SK-N-SH (cell line): Measurements from ENCODE around the gene PLCB1. TPM values are rescaled to one million over a fixed set of nuclear protein-coding genes. Genes with fewer than 3 reads are reported as not detected.

Experiments used
- CTCF ChIA-PET: fragments of 300-600, 350-600 bp; formaldehyde crosslinking; extraction: SDS; loops from one replicate; lab custom pipeline; 2021; lab: Yijun Ruan, JAX
- POLR2A ChIA-PET: fragments of 350-600 bp; sonication (Branson Sonifier 250); formaldehyde crosslinking; extraction: SDS; loops from one replicate; lab custom pipeline; 2020; ENCODE audit warnings: antibody characterized with exemption, inconsistent platforms; lab: Yijun Ruan, JAX
- DNase-seq: peaks from one replicate; pipeline ENCODE4 v3.0.0; 2012
- H2AFZ ChIP-seq: fragments of 200-600 bp; sonication (generic); 2 replicates; pipeline ENCODE4 v1.8.1; 2016; ENCODE audit warnings: antibody characterized with exemption, mild to moderate bottlenecking, low read depth
- H3F3A ChIP-seq: fragments of 200-600 bp; sonication (generic); replicated peaks from 2 replicates; pipeline ENCODE3; 2016; ENCODE audit warnings: antibody characterized with exemption, mild to moderate bottlenecking; ENCODE audit not compliant: insufficient read depth
- H3K27ac ChIP-seq, 2 experiments: fragments of 200-500 bp in 1 of 2; fragments of 200-600 bp in 1 of 2; sonication (Bioruptor generic) in 1 of 2; sonication (generic), shearing (Covaris generic) in 1 of 2; 2 replicates each; pipeline versions ENCODE4 v1.5.1 to v1.6.1; 2014 to 2016; ENCODE audit warnings: low read depth in 2 of 2, inconsistent platforms in 1 of 2, low read length in 1 of 2, mild to moderate bottlenecking in 1 of 2, mixed read lengths in 1 of 2
- H3K27me3 ChIP-seq: fragments of 200-600 bp; sonication (generic), shearing (Covaris generic); 2 replicates; pipeline ENCODE4 v1.6.1; 2016; ENCODE audit warnings: mixed run types; ENCODE audit not compliant: insufficient read depth
- H3K36me3 ChIP-seq, 2 experiments: fragments of 200-500 bp in 1 of 2; fragments of 200-600 bp in 1 of 2; sonication (Bioruptor generic) in 1 of 2; sonication (generic) in 1 of 2; replicated peaks in 1 of 2; 2 replicates each; pipeline versions ENCODE3 to v1.5.1; 2014 to 2016; ENCODE audit warnings: low read length in 1 of 2, mild to moderate bottlenecking in 1 of 2; ENCODE audit not compliant: insufficient read depth in 2 of 2, control insufficient read depth in 1 of 2
- H3K4me1 ChIP-seq, 2 experiments: fragments of 200-500 bp in 1 of 2; fragments of 200-600 bp in 1 of 2; sonication (Bioruptor generic) in 1 of 2; sonication (generic), shearing (Covaris generic) in 1 of 2; 2 replicates each; pipeline versions ENCODE4 v1.5.1 to v1.6.1; 2014 to 2016; ENCODE audit warnings: low read depth in 1 of 2, low read length in 1 of 2, mixed run types in 1 of 2; ENCODE audit not compliant: insufficient read depth in 2 of 2, control insufficient read depth in 1 of 2
- H3K4me2 ChIP-seq: fragments of 200-600 bp; sonication (generic), shearing (Covaris generic); 2 replicates; pipeline ENCODE4 v1.6.1; 2017; ENCODE audit warnings: mixed run types
- H3K4me3 ChIP-seq, 2 experiments: fragments of 200-500 bp in 1 of 2; fragments of 200-600 bp in 1 of 2; sonication (Bioruptor generic) in 1 of 2; sonication (generic), shearing (Covaris generic) in 1 of 2; 2 replicates each; pipeline versions ENCODE4 v1.5.1 to v1.8.1; 2014 to 2016; ENCODE audit warnings: low read depth in 2 of 2, inconsistent platforms in 1 of 2, low read length in 1 of 2, mild to moderate bottlenecking in 1 of 2, mixed read lengths in 1 of 2, moderate library complexity in 1 of 2
- H3K79me2 ChIP-seq: fragments of 200-600 bp; sonication (generic); 2 replicates; pipeline ENCODE4 v1.8.1; 2017; ENCODE audit warnings: mild to moderate bottlenecking; ENCODE audit not compliant: insufficient read depth
- H3K9ac ChIP-seq: fragments of 200-600 bp; sonication (generic); 2 replicates; pipeline ENCODE4 v1.6.1; 2017; ENCODE audit warnings: mixed run types
- H3K9me2 ChIP-seq: fragments of 200-600 bp; sonication (generic); 2 replicates; pipeline ENCODE4 v1.6.1; 2017; ENCODE audit warnings: mixed run types
- H3K9me3 ChIP-seq: fragments of 200-600 bp; sonication (generic); 2 replicates; pipeline ENCODE4 v1.6.1; 2017; ENCODE audit warnings: mixed run types, mild to moderate bottlenecking, moderate library complexity
- H4K20me1 ChIP-seq: fragments of 200-600 bp; sonication (generic); 2 replicates; pipeline ENCODE4 v1.6.1; 2017; ENCODE audit warnings: mild to moderate bottlenecking, mixed run types; ENCODE audit not compliant: insufficient read depth
- CHD2 ChIP-seq: fragments of 150-350 bp; IDR thresholded peaks from 2 replicates; pipeline ENCODE4 v1.6.1; 2018; ENCODE audit warnings: low read length; ENCODE audit not compliant: partially characterized antibody
- EP300 ChIP-seq, 2 experiments: IDR thresholded peaks; 2 replicates each; pipeline versions ENCODE4 v1.4.0 to v1.6.1; 2012; ENCODE audit warnings: borderline replicate concordance in 1 of 2, low read depth in 1 of 2, low read length in 1 of 2
- EZH2phosphoT487 ChIP-seq: fragments of 200-600 bp; sonication (generic); IDR thresholded peaks from 2 replicates; pipeline ENCODE4 v1.6.1; 2017; ENCODE audit warnings: low read depth, mixed run types, mild to moderate bottlenecking, antibody characterized with exemption, moderate library complexity, borderline replicate concordance
- FOSL2 ChIP-seq: IDR thresholded peaks from 2 replicates; pipeline ENCODE4 v1.4.0; 2012; ENCODE audit warnings: low read depth, mild to moderate bottlenecking, moderate library complexity, borderline replicate concordance
- FOXJ3 ChIP-seq: sonication (generic); formaldehyde crosslinking; IDR thresholded peaks from 2 replicates; pipeline ENCODE4 v1.5.1; 2020; ENCODE audit warnings: mild to moderate bottlenecking, missing genetic modification reagents
- FOXM1 ChIP-seq: IDR thresholded peaks from 2 replicates; pipeline ENCODE4 v1.4.0; 2012; ENCODE audit warnings: low read depth, mild to moderate bottlenecking
- GABPA ChIP-seq: IDR thresholded peaks from 2 replicates; pipeline ENCODE4 v1.4.0; 2012; ENCODE audit warnings: low read depth, mild to moderate bottlenecking
- JUND ChIP-seq: IDR thresholded peaks from 2 replicates; pipeline ENCODE4 v1.4.0; 2012
- RCOR1 ChIP-seq: fragments of 150-350 bp; IDR thresholded peaks from 2 replicates; pipeline ENCODE4 v1.6.1; 2017; ENCODE audit warnings: antibody characterized with exemption, low read length
- RXRA ChIP-seq: IDR thresholded peaks from 2 replicates; pipeline ENCODE4 v1.4.0; 2012; ENCODE audit warnings: low read depth, mild to moderate bottlenecking, borderline replicate concordance
- SMC3 ChIP-seq: IDR thresholded peaks from 2 replicates; pipeline ENCODE4 v1.6.1; 2012; ENCODE audit warnings: low read depth, low read length, improper control_type of control experiment
- WGBS: methylation state at CpG from one replicate; pipeline ENCODE4 v1.1.6; 2017; ENCODE audit warnings: low lambda C conversion rate; 5-methylcytosine and 5-hydroxymethylcytosine counted together
- polyA plus RNA-seq, 3 experiments: library from polyadenylated mRNA; depleted of rRNA; stranded (reverse); fragments of >200 nt; gene quantifications; 2 replicates each; pipeline ENCODE4 v1.2.3, GENCODE V29; 2012
- TF ChIP-seq, protein P1 (sequence below): fragments of 200-600 bp; sonication (generic); IDR thresholded peaks from 2 replicates; pipeline ENCODE4 v1.6.1; 2017; ENCODE audit warnings: antibody characterized with exemption, mild to moderate bottlenecking, moderate library complexity
- TF ChIP-seq, protein P2 (sequence below): IDR thresholded peaks from 2 replicates; pipeline ENCODE4 v1.6.1; 2012; ENCODE audit warnings: mild to moderate bottlenecking, low read depth, low read length, moderate library complexity
- TF ChIP-seq, protein P3 (sequence below): IDR thresholded peaks from 2 replicates; pipeline ENCODE4; 2012
- TF ChIP-seq, protein P4 (sequence below): IDR thresholded peaks from 2 replicates; pipeline ENCODE4 v1.4.0; 2012; ENCODE audit warnings: low read depth, borderline replicate concordance

Gene PLCB1
- polyA plus RNA-seq, 1 of the 3 experiments (the other 2 are of a cell fraction): 10.5 TPM

DNA sequence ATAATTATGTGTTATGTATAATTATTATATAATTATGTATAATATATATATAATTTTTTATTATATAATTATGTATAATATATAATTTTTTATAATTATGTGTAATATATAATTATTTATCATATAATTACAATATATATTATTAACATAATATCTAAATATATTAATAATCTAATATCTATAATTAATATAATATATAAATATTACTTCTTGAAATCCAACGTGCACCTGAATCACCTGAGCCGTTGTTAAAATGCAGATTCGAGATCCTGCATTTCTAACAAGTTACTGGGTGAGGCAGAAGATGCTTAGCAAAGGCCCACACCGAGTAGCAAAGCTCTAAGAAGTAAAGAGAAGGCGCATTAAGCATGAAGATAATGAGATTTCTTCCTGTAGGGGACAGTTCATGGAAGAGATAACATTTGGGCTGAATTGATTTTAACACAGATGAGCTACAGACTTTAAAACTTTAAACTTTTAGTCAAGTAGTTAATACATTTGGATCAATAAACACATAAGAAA is 530.4 kb downstream of the PLCB1 start:
- no peak overlapping the region for H3K27ac ChIP-seq
- H3K36me3 ChIP-seq: peaks cover 14 to 18% of the 10 kb centered on the region in 2 experiments
- no peak overlapping the region for H2AFZ ChIP-seq
- peaks cover 8% of the 10 kb centered on the region for H3F3A ChIP-seq
- H3K9me3 ChIP-seq: no peaks in the 10 kb centered on the region
- no peaks in the 10 kb centered on the region for H3K9me2 ChIP-seq
- no peak for TF ChIP-seq RXRA
- no peak for TF ChIP-seq CHD2
- no peak for TF ChIP-seq RCOR1
- no peaks in the 10 kb centered on the region for H4K20me1 ChIP-seq
- no peak overlapping the region for H3K4me2 ChIP-seq
- no peak overlapping the region for H3K9ac ChIP-seq
- no peaks in the 10 kb centered on the region for H3K27me3 ChIP-seq
- ChIA-PET POLR2A (no interaction called here), CTCF (interaction anchor here (0.7 to 1.2 kb wide), 2 partner anchors 38 to 60 kb away, joined by 3 to 4 read pairs; no protein-coding TSS in a partner anchor)
- WGBS: 81% methylated on average over 5 of the region's 5 CpGs
- no peak overlapping the region for H3K4me3 ChIP-seq
- no peaks in the 10 kb centered on the region; a peak in 2 of 4 replicates for H3K4me1 ChIP-seq
- H3K79me2 ChIP-seq: no peaks in the 10 kb centered on the region
- no peak for DNase-seq

DNA sequence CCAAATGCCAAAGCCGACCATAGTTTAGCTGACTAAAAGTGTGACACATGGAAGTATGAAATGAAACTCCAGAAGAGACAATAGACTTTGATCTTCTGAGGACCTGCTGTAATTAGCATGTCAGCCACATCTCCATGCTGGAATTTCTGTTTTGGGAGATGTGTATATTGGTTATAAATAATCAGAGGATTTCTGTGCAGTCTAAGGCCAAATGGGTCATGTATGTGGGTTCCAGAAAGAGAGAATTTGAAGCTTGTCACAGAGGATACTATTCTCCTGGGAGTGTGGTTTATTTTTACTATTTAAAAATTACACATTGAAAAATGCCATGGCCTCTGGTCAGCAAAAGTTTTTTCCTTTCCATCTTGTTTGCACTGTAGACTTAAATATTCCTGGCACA is 531.4 kb downstream of the PLCB1 start:
- H3K79me2 ChIP-seq: no peaks in the 10 kb centered on the region
- no peak overlapping the region for H2AFZ ChIP-seq
- POLR2A ChIA-PET: no interaction called here
- no peaks in the 10 kb centered on the region for H3K9me3 ChIP-seq
- H3K27me3 ChIP-seq: no peaks in the 10 kb centered on the region
- no peaks in the 10 kb centered on the region for H4K20me1 ChIP-seq
- CTCF ChIA-PET: interaction anchor here (0.6 to 1.7 kb wide), 5 partner anchors 9 to 1347 kb away, joined by 3 to 4 read pairs (median 4); no protein-coding TSS in a partner anchor
- no peak overlapping the region for H3K4me3 ChIP-seq
- H3K9ac ChIP-seq: no peak overlapping the region
- H3K4me2 ChIP-seq: no peak overlapping the region
- DNase-seq: no peak
- no peak overlapping the region for H3K27ac ChIP-seq
- peaks cover 14 to 18% of the 10 kb centered on the region in 2 experiments for H3K36me3 ChIP-seq
- no peak for TF ChIP-seq GABPA
- TF ChIP-seq RCOR1: no peak
- TF ChIP-seq, protein P1, sequence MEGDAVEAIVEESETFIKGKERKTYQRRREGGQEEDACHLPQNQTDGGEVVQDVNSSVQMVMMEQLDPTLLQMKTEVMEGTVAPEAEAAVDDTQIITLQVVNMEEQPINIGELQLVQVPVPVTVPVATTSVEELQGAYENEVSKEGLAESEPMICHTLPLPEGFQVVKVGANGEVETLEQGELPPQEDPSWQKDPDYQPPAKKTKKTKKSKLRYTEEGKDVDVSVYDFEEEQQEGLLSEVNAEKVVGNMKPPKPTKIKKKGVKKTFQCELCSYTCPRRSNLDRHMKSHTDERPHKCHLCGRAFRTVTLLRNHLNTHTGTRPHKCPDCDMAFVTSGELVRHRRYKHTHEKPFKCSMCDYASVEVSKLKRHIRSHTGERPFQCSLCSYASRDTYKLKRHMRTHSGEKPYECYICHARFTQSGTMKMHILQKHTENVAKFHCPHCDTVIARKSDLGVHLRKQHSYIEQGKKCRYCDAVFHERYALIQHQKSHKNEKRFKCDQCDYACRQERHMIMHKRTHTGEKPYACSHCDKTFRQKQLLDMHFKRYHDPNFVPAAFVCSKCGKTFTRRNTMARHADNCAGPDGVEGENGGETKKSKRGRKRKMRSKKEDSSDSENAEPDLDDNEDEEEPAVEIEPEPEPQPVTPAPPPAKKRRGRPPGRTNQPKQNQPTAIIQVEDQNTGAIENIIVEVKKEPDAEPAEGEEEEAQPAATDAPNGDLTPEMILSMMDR: no peak
- TF ChIP-seq, protein P2, sequence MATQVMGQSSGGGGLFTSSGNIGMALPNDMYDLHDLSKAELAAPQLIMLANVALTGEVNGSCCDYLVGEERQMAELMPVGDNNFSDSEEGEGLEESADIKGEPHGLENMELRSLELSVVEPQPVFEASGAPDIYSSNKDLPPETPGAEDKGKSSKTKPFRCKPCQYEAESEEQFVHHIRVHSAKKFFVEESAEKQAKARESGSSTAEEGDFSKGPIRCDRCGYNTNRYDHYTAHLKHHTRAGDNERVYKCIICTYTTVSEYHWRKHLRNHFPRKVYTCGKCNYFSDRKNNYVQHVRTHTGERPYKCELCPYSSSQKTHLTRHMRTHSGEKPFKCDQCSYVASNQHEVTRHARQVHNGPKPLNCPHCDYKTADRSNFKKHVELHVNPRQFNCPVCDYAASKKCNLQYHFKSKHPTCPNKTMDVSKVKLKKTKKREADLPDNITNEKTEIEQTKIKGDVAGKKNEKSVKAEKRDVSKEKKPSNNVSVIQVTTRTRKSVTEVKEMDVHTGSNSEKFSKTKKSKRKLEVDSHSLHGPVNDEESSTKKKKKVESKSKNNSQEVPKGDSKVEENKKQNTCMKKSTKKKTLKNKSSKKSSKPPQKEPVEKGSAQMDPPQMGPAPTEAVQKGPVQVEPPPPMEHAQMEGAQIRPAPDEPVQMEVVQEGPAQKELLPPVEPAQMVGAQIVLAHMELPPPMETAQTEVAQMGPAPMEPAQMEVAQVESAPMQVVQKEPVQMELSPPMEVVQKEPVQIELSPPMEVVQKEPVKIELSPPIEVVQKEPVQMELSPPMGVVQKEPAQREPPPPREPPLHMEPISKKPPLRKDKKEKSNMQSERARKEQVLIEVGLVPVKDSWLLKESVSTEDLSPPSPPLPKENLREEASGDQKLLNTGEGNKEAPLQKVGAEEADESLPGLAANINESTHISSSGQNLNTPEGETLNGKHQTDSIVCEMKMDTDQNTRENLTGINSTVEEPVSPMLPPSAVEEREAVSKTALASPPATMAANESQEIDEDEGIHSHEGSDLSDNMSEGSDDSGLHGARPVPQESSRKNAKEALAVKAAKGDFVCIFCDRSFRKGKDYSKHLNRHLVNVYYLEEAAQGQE: no peak
- TF ChIP-seq, protein P3, sequence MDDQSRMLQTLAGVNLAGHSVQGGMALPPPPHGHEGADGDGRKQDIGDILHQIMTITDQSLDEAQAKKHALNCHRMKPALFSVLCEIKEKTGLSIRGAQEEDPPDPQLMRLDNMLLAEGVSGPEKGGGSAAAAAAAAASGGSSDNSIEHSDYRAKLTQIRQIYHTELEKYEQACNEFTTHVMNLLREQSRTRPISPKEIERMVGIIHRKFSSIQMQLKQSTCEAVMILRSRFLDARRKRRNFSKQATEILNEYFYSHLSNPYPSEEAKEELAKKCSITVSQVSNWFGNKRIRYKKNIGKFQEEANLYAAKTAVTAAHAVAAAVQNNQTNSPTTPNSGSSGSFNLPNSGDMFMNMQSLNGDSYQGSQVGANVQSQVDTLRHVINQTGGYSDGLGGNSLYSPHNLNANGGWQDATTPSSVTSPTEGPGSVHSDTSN: no peak
- no peak for TF ChIP-seq JUND
- no peak for TF ChIP-seq FOSL2
- TF ChIP-seq EZH2phosphoT487: no peak
- TF ChIP-seq EP300 (IDR thresholded peaks at IDR 0.05; ENCODE audit: borderline replicate concordance in 1 of 2, low read depth in 1 of 2, low read length in 1 of 2): no peak
- TF ChIP-seq, protein P4, sequence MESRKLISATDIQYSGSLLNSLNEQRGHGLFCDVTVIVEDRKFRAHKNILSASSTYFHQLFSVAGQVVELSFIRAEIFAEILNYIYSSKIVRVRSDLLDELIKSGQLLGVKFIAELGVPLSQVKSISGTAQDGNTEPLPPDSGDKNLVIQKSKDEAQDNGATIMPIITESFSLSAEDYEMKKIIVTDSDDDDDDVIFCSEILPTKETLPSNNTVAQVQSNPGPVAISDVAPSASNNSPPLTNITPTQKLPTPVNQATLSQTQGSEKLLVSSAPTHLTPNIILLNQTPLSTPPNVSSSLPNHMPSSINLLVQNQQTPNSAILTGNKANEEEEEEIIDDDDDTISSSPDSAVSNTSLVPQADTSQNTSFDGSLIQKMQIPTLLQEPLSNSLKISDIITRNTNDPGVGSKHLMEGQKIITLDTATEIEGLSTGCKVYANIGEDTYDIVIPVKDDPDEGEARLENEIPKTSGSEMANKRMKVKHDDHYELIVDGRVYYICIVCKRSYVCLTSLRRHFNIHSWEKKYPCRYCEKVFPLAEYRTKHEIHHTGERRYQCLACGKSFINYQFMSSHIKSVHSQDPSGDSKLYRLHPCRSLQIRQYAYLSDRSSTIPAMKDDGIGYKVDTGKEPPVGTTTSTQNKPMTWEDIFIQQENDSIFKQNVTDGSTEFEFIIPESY: no peak
- TF ChIP-seq CHD2: no peak
- TF ChIP-seq SMC3: no peak
- no peak for TF ChIP-seq FOXJ3
- no peak for TF ChIP-seq FOXM1
- H3K4me1 ChIP-seq: peaks cover 0 to 3% of the 10 kb centered on the region in 2 experiments; a peak in 2 of 4 replicates
- WGBS: 85% methylated on average over 1 of the region's 1 CpG
- no peaks in the 10 kb centered on the region for H3K9me2 ChIP-seq
- H3F3A ChIP-seq: peaks cover 8% of the 10 kb centered on the region
